ENCODE measurements around the gene EEIG2. TPM values are rescaled to one million over a fixed set of nuclear protein-coding genes. Genes with fewer than 3 reads are reported as not detected.

The EEIG2 gene
- total RNA-seq, 1 donor from 2014 or later: 7.1 TPM

GRCh38 chr1:108600504-108600903, 40.6 kb downstream of the EEIG2 start:
- Histone ChIP-seq H3K9me3 (ENCODE audit: insufficient read depth, low read depth, low read length) (no peaks in the 10 kb centered on the region), H3K9ac (ENCODE audit: low read length) (no peak overlapping the region), H3K4me1 (ENCODE audit: insufficient read depth, low read length) (no peaks in the 10 kb centered on the region), H3K27me3 (ENCODE audit: insufficient read depth, low read length) (no peaks in the 10 kb centered on the region), H3K4me3 (ENCODE audit: insufficient read depth, low read depth, low read length) (no peak overlapping the region), H3K4me2 (ENCODE audit: low read length) (no peak overlapping the region), H3K36me3 (ENCODE audit: insufficient read depth, low read length) (no peaks in the 10 kb centered on the region), H2AFZ (ENCODE audit: low read depth, low read length) (no peak overlapping the region), H3K79me2 (ENCODE audit: insufficient read depth, low read length) (no peaks in the 10 kb centered on the region), H4K20me1 (ENCODE audit: insufficient read depth, low read length) (no peaks in the 10 kb centered on the region), H3K27ac (ENCODE audit: low read depth, low read length) (no peak overlapping the region)
- FAIRE-seq (no peak), DNase-seq (ENCODE audit: low read depth) (no peak)
- H3K27ac Mint-ChIP-seq (ENCODE audit: unreplicated experiment): no peak overlapping the region
- H3K27me3 Mint-ChIP-seq (ENCODE audit: low read depth, unreplicated experiment): no peaks in the 10 kb centered on the region
- no peaks in the 10 kb centered on the region for H3K9me3 Mint-ChIP-seq (ENCODE audit: unreplicated experiment)
- no peaks in the 10 kb centered on the region for H3K4me1 Mint-ChIP-seq (ENCODE audit: low read depth, unreplicated experiment)
- TF ChIP-seq EZH2 (IDR thresholded peaks at IDR 0.05; ENCODE audit: insufficient read depth, low read length): no peak
- TF ChIP-seq CTCF (IDR thresholded peaks at IDR 0.05; ENCODE audit: insufficient read depth, low read depth, low read length): no peak
- no peaks in the 10 kb centered on the region for H3K36me3 Mint-ChIP-seq (ENCODE audit: low read depth, unreplicated experiment)
- H3K4me3 Mint-ChIP-seq (ENCODE audit: unreplicated experiment): no peak overlapping the region

- Mint-ChIP-seq H3K27ac (ENCODE audit: unreplicated experiment) (no peak overlapping the region), H3K36me3 (ENCODE audit: low read depth, unreplicated experiment) (no peaks in the 10 kb centered on the region), H3K4me3 (ENCODE audit: unreplicated experiment) (no peak overlapping the region), H3K4me1 (ENCODE audit: low read depth, unreplicated experiment) (no peaks in the 10 kb centered on the region), H3K27me3 (ENCODE audit: low read depth, unreplicated experiment) (no peaks in the 10 kb centered on the region), H3K9me3 (ENCODE audit: unreplicated experiment) (no peaks in the 10 kb centered on the region)
- Histone ChIP-seq H3K27me3 (ENCODE audit: insufficient read depth, low read length) (no peaks in the 10 kb centered on the region), H3K4me1 (ENCODE audit: insufficient read depth, low read length) (no peaks in the 10 kb centered on the region), H3K4me2 (ENCODE audit: low read length) (no peak overlapping the region), H3K27ac (ENCODE audit: low read depth, low read length) (no peak overlapping the region), H3K79me2 (ENCODE audit: insufficient read depth, low read length) (no peaks in the 10 kb centered on the region), H4K20me1 (ENCODE audit: insufficient read depth, low read length) (no peaks in the 10 kb centered on the region), H2AFZ (ENCODE audit: low read depth, low read length) (no peak overlapping the region), H3K9ac (ENCODE audit: low read length) (no peak overlapping the region), H3K9me3 (ENCODE audit: insufficient read depth, low read depth, low read length) (no peaks in the 10 kb centered on the region), H3K36me3 (ENCODE audit: insufficient read depth, low read length) (no peaks in the 10 kb centered on the region), H3K4me3 (ENCODE audit: insufficient read depth, low read depth, low read length) (no peak overlapping the region)
- FAIRE-seq (no peak), DNase-seq (ENCODE audit: low read depth) (no peak)
- TF ChIP-seq CTCF (IDR thresholded peaks at IDR 0.05; ENCODE audit: insufficient read depth, low read depth, low read length): no peak
- no peak for TF ChIP-seq EZH2 (IDR thresholded peaks at IDR 0.05; ENCODE audit: insufficient read depth, low read length)
Measured at GRCh38 chr1:108601708-108602410, 42.0 kb downstream of the EEIG2 start.

- DNase-seq (ENCODE audit: low read depth): no peak
- H3K9me3 Mint-ChIP-seq (ENCODE audit: unreplicated experiment): peaks cover 1% of the 10 kb centered on the region
- H3K4me1 Mint-ChIP-seq (ENCODE audit: low read depth, unreplicated experiment): peaks cover 3% of the 10 kb centered on the region
- Histone ChIP-seq H3K27me3 (ENCODE audit: insufficient read depth, low read length) (no peaks in the 10 kb centered on the region), H3K27ac (ENCODE audit: low read depth, low read length) (no peak overlapping the region), H3K4me3 (ENCODE audit: insufficient read depth, low read depth, low read length) (no peak overlapping the region), H3K4me2 (ENCODE audit: low read length) (no peak overlapping the region), H3K79me2 (ENCODE audit: insufficient read depth, low read length) (no peaks in the 10 kb centered on the region), H3K9ac (ENCODE audit: low read length) (no peak overlapping the region), H2AFZ (ENCODE audit: low read depth, low read length) (no peak overlapping the region), H3K36me3 (ENCODE audit: insufficient read depth, low read length) (no peaks in the 10 kb centered on the region), H3K4me1 (ENCODE audit: insufficient read depth, low read length) (no peaks in the 10 kb centered on the region), H4K20me1 (ENCODE audit: insufficient read depth, low read length) (no peaks in the 10 kb centered on the region), H3K9me3 (ENCODE audit: insufficient read depth, low read depth, low read length) (no peaks in the 10 kb centered on the region)
- H3K27ac Mint-ChIP-seq (ENCODE audit: unreplicated experiment): no peak overlapping the region
- H3K4me3 Mint-ChIP-seq (ENCODE audit: unreplicated experiment): no peak overlapping the region
- peaks cover 4% of the 10 kb centered on the region for H3K36me3 Mint-ChIP-seq (ENCODE audit: low read depth, unreplicated experiment)
- FAIRE-seq: no peak
- H3K27me3 Mint-ChIP-seq (ENCODE audit: low read depth, unreplicated experiment): no peaks in the 10 kb centered on the region
- TF ChIP-seq EZH2 (IDR thresholded peaks at IDR 0.05; ENCODE audit: insufficient read depth, low read length): no peak
Measured at GRCh38 chr1:108605633-108606032, 45.7 kb downstream of the EEIG2 start.
